Hematopoietic multipotent progenitor cell (in vitro differentiated cells): Measurements from ENCODE around the gene MAGI3. TPM values are rescaled to one million over a fixed set of nuclear protein-coding genes. Genes with fewer than 3 reads are reported as not detected.
A peak's percentile ranks its signal among the peaks of the same experiment; 100 is the strongest.
"Not testable (repeated sequence)": the region's sequence is repeated elsewhere in the genome, so short reads cannot be mapped to it uniquely, and the experiment has no call there.

Experiments
- DNase-seq, 3 donors: peaks; one replicate each; pipeline ENCODE4 v3.0.0-alpha.2; 2011 to 2015; ENCODE audit warnings: low read depth in 2 of 3, low spot score in 2 of 3
- total RNA-seq: library from RNA; depleted of rRNA; stranded (reverse); fragments of >200 nt; gene quantifications from one replicate; pipeline ENCODE4 v1.2.3, GENCODE V29; 2012

MAGI3 gene
- total RNA-seq, 1 donor, result 1.6 TPM

DNA sequence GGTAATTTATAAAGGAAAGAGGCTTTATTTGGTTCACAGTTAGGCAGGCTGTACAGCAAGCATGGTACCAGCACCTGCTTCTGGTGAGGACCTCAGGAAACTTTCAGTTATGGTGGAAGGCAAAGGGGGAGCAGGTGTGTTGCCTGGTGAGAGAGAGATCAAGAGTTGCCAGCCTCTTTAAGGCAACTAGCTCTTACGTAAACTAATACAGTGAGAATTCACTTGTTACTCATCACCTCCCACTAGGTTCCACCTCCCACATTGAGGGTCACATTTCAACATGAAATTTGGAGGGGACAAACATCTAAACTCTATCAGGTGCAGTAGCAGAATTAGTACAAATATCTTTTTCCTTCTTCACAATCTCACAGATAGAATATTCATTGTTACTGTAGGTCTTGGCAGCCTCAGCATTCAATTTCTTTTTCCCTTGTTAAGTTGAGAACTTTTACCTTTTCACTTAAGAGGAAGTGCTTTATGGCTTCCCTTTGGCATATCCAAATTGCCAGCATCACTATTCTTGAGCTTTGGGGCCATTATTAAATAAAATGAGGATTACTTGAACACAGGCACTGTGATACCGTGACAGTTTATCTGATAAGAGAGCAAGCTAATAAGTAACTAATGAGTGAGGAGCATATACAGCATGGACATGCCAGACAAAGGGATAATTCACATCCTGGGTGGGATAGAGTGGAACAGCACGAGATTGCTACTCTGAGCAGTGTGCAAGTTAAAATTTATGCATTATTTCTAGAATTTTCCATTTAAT lies 48.4 kb downstream of the MAGI3 start:
- DNase-seq, result no peak

DNA sequence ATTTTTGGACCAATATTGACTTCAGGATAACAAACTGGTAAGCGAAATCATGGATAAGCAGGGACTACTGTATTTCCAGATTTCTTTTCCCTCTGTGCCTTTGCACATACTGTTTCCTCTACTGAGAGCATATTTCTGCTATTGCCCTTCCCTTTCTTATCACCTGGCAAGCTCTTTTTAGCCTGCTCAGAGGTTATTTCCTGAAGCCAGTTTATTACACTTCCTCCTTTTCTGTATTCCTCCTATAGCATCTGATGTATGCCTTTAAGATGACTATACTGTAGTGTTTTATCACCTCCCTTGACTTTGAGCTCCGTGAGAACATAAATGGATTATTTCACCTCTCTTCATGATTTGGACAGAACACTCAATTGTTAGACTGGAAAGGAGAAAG lies 49.0 kb downstream of the MAGI3 start:
- no peak for DNase-seq

DNA sequence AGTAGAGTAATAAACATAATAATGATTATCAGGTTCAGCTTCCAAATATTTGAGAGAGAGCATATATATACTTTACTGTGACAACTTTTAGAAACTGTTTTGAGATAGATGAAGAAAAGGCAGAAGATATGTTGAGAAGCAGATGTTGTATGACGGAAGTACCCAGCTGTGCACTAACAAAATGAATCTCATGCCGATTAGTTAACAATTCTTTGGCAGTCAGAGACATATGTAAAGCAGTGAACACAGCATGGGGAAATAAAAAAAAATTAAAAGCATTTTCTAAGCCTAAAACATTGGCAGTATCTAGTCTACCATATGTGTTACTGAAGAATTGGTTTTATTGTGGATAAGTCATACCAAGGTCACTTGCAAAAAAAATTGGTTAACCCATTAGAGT lies 51.8 kb downstream of the MAGI3 start:
- DNase-seq, result no peak

DNA sequence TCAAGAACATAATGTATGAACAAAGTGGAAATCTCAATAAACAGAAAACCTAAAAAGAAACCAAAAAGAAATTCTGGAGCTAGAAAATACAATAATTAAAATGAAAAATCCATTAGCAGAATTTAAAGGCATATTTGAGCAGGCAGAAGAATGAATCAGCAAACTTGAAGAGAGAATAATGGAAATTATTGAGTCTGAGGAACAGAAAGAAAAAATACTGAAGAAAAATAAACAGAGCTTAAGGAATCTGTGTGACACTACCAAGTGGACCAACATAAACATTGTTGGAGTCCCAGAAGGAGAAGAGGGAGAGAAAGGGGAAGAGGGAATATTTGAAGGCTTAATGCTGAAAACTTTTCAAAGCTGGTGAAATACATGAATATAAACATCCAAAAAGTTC lies 54.5 kb downstream of the MAGI3 start:
- DNase-seq, result no peak

DNA sequence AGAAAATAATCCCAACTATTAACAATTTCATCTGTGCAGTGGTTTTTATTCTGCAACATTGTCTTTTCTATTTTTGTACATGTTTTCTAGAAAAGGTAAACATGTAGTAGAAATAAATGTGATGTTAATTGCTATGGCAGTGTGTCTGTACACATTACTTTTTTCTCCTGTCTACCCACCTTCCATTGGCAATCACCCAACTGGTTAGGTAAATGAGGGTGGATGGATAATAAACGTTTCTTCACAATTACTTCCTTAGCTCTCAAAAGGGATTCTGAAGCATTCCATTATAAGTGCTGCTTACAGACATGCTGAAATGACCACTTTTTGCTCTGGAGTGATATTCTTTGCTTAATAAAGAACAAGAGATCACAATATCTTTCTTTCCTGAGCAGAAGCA lies 61.4 kb downstream of the MAGI3 start:
- no peak for DNase-seq

DNA sequence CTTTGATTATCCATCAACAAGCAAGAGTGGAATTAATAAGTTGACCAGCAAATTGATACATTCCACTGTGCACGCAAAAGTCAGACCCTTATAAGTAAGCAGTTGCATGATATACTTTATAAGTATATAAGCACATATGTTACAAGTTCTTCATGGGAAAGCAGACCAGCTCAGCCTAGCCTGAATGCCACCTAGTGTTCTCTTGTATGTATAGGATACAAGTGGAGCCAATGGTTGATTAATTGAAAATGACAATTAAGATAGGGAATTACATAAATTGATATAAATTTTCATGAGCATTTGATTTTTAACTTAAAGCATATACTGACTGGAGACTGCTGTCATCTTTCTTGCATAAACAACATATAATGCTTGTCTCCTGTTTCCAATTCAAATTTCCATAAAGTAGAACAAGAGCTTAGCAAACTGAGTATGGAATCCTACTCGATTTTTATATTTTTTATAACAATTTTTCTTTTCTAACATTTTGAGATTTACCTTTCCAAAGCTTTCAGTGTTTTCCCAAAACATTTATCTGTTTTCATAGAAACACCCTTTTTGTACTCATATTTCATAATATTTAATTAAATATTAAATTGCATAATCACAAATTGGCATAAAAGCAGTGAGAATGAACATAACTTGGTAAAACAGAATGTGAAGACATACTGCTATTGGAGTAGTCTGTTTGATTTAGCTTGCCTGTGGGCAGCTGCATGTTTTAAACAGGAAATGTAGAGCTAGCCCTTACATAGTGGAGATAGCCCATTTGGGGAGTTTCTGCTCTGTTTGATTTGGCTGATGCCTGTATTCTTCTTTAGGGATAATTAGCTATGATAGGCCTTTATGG lies 62.8 kb downstream of the MAGI3 start:
- DNase-seq, result peak in 2 of 3 donors; percentile 14 to 53

DNA sequence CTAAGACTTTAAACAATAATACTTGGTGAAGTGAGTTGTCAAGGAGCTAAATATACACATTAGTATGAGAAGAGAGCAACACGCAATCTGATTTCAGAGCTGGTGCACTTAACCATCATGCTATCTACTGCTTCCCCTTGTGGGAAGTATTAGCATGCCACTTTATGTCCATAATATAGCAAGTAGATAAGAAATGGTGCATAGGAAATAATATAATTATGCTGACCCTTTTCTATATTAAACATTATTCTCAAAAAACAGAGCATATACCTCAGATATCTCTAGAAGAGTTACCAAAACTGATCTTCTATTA lies 63.4 kb downstream of the MAGI3 start:
- no peak for DNase-seq

DNA sequence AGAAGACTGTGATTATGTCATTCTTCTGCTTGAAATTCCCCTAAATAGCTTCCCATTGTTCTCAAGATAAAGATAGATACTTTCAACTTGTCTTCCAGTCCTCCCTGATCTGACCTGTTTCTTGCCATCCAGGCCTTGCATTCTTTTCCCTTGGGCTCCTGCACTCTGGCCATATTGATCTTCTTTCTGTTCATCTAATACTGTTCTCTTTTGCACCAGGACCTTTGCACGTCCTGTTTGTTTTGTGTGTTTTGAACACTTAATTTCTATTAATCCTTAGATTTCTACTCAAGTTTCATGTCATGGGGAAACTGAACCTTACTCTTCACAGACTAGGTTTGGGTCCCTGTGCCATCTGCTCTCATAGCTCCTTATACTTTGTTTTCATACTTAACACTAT lies 65.1 kb downstream of the MAGI3 start:
- no peak for DNase-seq

DNA sequence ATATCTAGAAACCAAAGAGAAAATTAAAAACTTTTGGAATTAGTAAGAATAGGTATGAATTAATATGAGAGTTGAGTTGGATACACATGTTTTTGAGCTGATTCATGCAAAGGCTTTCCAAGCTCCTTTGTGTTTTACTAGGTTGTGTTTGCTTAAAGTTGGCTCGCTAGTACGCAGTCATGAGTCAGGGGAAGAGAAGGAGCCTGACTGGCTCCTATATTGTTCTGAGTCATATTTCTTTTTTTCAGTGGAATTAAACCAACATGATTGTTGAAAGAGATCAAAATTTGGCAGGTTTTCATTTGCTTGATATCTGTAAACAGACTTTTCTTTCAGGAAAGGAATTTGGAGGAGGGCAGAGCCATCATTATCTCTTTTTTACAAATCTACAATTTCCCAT lies 66.7 kb downstream of the MAGI3 start:
- DNase-seq, result no peak

DNA sequence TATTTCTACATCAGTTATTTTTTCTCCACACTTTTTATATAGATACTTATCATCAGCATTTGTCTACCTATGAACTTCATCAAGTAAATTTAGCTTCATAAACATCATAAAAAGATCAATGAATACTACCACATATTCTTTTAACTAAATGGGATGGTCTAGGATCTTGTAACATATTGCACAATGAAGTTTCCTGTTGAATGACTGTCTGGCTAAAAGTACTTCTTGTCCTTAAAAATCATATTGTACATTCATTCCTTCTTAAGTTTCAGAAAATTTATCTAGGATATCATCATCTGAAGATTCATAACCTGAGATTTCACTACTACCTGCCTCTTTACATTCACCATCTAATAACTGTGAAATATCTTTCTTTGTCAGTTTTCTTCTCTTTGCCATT lies 69.0 kb downstream of the MAGI3 start:
- DNase-seq, result no peak

DNA sequence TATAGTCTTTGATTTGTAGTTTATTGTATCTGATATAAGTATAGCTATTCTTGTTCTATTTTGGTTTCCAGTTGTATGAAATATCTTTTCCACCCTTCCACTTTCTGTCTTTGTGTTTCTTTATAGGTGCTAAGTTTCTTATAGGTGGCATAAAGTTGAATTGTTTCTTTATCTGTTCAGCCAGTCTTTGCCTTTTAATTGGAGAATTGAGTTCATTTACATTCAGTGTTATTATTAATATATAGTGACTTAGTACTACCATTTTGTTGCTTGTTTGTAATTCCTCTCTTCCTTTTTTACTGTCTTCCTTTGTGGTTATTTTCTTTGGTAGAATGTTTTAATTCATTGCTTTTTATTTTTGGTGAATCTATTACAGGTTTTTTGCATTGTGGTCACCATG lies 77.7 kb downstream of the MAGI3 start:
- DNase-seq, result no peak

DNA sequence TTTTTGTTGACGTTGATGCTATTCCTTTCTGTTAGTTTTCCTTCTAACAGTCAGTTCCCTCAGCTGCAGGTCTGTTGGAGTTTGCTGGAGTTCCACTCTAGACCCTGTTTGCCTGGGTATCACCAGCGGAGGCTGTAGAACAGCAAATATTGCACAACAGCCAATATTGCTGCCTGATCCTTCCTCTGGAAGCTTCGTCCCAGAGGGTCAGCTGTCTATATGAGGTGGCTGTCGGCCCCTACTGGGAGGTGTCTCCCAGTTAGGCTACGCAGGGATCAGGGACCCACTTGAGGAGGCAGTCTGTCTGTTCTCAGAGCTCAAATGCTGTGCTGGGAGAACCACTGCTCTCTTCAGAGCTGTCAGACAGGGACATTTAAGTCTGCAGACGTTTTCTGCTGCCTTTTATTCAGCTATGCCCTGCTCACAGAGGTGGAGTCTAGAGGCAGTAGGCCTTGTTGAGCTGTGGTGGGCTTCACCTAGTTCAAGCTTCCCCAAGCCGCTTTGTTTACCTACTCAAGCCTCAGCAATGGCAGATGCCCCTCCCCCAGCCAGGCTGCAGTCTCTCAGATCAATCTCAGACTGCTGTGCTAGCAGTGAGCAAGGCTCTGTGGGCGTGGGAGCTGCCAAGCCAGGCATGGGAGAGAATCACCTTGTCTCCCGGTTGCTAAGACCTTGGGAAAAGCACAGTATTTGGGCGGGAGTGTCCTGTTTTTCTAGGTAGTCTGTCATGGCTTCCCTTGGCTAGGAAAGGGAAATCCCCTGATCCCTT lies 88.3 kb downstream of the MAGI3 start:
- DNase-seq, result not testable (repeated sequence)

DNA sequence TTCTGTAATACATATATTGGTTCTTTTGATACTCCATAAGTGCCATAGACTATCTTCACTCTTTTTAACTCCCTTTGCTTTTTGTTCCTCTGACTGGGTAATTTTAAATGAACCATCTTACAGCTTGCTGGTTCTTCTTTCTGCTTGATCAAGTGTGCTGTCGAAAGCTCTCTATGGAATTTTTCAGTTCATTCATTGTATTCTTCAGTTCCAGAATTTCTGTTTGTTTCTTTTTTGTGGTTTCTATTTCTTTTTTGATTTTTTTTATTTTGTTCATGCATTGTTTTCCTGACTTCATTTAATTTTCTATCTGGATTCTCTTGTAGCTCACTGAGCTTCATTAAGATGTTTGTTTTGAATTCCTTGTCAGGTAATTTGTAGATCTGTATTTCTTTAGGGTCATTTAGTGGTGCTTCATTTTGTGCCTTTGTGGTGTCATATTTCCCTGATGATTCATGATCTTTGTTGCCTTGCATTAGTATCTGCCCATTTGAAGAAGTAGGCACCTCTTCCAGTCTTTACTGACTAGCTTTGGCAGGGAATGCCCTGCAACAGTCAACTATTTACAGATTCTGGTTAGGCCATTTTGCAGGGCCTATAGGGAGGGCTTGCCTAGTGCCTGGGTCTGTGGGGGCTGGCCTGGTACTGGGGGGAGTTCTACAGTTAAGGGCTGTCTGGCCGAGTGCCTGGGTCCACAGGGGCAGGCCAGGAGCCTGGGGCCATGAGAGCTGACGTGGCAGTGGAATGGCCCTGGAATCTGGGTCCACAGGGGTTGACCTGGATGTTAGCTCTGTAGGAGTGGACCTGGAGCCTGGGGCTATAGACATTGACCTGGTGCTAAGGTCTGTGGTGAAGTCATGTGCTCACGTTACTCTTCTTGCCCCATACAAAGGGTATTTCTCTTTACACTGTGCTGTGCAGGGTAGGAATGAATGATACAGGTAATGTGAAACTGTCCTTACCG lies 89.7 kb downstream of the MAGI3 start:
- peak in 1 of 3 donors; percentile 15 for DNase-seq

DNA sequence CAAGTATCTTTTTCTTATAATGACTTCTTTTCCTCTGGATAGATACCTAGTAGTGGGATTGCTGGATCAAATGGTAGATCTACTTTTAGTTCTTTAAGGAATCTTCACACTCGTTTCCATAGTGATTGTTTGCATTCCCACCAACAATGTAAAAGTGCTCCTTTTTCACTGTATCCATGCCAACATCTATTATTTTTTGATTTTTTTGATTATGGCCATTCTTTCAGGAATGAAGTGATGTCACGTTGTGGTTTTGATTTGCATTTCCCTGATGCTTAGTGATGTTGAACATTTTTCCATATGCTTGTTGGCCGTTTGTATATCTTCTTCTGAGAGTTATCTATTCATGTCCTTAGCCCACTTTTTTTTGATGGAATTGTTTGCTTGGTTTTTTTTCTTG lies 94.8 kb downstream of the MAGI3 start:
- not testable (repeated sequence) for DNase-seq

DNA sequence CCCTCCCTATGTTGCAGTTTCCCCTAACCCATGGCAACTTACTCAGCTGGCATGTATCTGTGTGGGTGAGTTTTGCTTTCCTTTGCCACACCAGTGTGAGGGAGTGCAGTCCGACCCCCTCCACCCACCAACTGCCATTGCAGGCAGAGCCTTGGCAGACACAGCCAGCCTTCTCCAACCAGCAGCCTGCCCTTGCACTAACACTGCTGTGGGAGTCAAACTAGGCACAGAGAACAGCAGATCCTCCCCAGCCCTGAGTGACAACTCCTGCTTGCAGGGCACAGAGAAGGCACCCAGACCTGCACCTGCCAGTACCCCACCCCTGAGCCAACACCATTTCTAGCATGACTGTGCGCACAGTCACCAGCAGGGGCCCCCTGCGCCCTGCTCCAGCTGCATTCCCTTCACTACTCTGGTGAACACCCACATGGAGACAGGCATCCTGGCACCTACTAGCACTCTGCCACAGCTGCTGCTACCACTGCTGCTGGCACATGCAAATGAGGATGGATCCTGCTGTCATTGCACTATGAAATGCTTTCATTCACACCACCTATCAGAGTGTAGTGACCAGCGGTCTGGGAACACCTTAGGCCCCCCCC lies 98.4 kb downstream of the MAGI3 start:
- DNase-seq, result no peak

DNA sequence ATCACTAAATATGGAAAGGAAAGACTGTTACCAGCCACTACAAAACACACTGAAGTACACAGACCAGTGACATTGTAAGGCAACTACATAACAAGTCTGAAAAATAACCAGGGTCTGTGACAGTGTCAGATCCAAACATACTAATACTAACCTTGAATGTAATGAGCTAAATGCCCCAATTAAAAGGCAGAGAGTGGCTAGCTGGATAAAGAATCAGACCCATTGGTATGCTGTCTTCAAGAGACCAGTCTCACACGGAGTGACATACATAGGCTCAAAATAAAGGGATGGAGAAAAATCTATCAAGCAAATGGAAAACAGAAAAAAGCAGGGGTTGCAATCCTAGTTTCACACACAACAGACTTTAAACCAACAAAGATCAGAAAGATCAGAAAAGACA lies 100.1 kb downstream of the MAGI3 start:
- DNase-seq, result no peak

DNA sequence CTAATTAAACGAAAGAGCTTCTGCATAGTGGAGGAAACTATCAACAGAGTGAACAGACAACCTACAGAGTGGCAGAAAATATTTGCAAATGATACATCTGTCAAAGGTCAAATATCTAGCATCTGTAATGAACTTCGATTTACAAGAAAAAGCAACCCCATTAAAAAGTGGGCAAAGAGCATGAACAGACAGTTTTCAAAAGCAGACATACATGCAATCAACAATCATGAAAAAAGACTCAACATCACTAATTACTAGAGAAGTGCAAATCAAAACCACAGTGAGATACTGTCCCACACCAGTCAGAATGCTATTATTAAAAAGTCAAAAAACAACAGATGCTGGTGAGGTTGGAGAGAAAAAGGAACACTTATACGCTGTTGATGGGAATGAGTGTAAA lies 103.2 kb downstream of the MAGI3 start:
- DNase-seq, result no peak

DNA sequence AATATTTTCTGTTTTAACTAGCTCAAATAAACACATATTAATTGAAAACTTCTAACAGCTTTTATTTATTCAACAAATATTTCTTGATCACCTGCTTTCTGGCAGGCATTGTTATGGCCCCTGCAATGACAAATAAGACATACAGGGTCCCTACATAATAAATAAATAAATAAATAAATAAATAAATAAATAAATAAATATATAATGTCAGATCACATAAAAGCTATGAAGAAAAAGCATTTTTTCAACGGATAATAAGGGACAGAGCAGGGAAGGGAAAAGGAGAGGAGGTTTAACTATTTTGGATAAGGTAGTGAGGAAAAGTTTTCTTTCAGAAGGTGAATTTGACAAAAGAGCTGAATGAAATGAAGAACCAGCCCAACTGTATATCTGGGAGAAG lies 115.0 kb downstream of the MAGI3 start:
- no peak for DNase-seq

DNA sequence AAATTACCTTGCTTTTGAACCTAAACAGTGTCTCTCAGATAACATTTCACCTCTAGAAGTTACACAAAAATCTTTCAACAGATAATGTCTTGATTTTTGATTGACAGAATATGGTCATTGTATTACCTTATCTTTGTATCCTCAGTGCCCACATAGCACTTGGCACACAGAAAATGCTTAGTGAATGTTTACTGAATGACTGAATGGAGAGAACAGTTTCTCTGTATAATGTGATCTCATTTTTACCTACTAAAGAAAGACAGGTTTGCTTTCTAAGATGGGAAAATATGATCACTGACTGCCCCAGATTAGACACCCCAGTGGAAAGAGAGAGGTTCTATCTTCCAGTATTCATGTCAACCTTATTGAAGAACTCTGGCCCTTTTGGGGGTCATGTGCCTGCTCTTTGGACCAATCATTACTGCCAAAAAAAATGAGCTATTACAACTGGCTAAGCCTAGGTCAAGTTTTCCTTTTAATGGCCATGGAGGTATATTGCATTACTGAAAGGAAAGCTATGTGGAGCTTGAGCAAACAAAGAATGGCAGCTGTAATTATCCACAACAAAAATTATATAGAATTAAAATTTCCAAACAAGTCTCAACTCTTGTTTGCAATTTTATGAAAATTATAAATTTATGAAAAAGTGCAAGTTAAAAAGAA lies 117.4 kb downstream of the MAGI3 start:
- no peak for DNase-seq
